PFSK-1 (cell line): ENCODE results near the gene TCERG1.

ENCODE experiments used
- FOXP2 ChIP-seq: optimal IDR thresholded peaks from 2 replicates; pipeline ENCODE3; 2011; ENCODE audit warnings: borderline replicate concordance, control low read depth, inconsistent platforms; ENCODE audit not compliant: insufficient read depth; ENCODE audit errors: extremely low read length, extremely low read depth
- POLR2AphosphoS5 ChIP-seq: IDR thresholded peaks from 2 replicates; pipeline ENCODE4 v1.6.1; 2012; ENCODE audit warnings: low read depth, mild to moderate bottlenecking, control low read depth, low read length, moderate library complexity
- SIN3A ChIP-seq: IDR thresholded peaks from 2 replicates; pipeline ENCODE4 v1.6.1; 2012; ENCODE audit warnings: mild to moderate bottlenecking, low read length, moderate library complexity, borderline replicate concordance; ENCODE audit not compliant: insufficient read depth
- TAF1 ChIP-seq: IDR thresholded peaks from 2 replicates; pipeline ENCODE4 v1.6.1; 2012; ENCODE audit warnings: low read length, control low read depth, borderline replicate concordance; ENCODE audit not compliant: insufficient read depth
- TF ChIP-seq, protein P1 (sequence below), 2 experiments: IDR thresholded peaks; 2 replicates each; pipeline versions ENCODE4 v1.6.1 to v1.8.0; 2011 to 2012; ENCODE audit warnings: low read depth in 2 of 2, low read length in 2 of 2, control low read depth in 1 of 2, inconsistent platforms in 1 of 2, mild to moderate bottlenecking in 1 of 2, moderate library complexity in 1 of 2; ENCODE audit not compliant: insufficient read depth in 1 of 2

TCERG1 gene

DNA sequence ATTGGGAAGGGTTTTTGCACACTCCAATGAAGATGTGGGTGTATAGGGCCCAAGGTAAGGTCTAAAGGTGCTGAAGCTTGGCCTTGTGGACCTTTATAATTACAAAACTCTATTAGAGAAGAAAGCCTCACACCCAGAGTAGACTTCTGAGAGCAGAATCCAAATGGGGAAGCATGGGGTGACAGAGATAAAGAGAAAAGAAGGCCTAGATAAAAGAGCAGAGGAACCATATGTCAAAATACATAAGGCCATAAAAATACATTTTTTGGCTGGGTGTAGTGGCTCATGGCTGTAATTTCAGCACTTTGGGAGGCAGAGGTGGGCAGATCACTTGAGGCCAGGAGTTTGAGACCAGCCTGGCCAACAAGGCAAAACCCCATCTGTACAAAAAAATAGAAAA is 27.4 kb upstream of the TCERG1 start:
- TF ChIP-seq SIN3A (no peak), FOXP2 (no peak), TAF1 (no peak), POLR2AphosphoS5 (no peak)
- TF ChIP-seq, protein P1, sequence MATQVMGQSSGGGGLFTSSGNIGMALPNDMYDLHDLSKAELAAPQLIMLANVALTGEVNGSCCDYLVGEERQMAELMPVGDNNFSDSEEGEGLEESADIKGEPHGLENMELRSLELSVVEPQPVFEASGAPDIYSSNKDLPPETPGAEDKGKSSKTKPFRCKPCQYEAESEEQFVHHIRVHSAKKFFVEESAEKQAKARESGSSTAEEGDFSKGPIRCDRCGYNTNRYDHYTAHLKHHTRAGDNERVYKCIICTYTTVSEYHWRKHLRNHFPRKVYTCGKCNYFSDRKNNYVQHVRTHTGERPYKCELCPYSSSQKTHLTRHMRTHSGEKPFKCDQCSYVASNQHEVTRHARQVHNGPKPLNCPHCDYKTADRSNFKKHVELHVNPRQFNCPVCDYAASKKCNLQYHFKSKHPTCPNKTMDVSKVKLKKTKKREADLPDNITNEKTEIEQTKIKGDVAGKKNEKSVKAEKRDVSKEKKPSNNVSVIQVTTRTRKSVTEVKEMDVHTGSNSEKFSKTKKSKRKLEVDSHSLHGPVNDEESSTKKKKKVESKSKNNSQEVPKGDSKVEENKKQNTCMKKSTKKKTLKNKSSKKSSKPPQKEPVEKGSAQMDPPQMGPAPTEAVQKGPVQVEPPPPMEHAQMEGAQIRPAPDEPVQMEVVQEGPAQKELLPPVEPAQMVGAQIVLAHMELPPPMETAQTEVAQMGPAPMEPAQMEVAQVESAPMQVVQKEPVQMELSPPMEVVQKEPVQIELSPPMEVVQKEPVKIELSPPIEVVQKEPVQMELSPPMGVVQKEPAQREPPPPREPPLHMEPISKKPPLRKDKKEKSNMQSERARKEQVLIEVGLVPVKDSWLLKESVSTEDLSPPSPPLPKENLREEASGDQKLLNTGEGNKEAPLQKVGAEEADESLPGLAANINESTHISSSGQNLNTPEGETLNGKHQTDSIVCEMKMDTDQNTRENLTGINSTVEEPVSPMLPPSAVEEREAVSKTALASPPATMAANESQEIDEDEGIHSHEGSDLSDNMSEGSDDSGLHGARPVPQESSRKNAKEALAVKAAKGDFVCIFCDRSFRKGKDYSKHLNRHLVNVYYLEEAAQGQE (IDR thresholded peaks at IDR 0.05; ENCODE audit: insufficient read depth in 1 of 2, low read depth in 2 of 2, low read length in 2 of 2): no peak

DNA sequence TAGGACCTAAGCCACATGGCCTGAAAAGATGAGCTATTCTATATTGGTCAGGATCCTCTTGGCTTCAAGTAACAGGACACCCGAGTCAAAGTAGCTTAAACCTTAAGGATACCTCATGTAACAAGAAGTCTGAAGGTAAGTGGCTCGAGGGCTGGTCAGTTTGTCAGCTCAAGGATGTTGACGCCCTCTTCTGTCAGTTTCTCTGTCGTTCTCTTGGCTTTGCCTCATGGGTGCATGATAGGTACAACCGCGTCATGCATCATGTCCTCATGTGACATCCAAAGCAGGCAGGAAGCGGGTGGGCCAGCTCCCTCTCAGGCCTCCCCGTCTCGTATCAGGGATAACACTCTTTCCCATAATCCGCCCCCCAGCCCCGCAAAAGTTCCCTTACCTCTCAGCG is 22.1 kb upstream of the TCERG1 start:
- TF ChIP-seq, protein P1 (IDR thresholded peaks at IDR 0.05; ENCODE audit: insufficient read depth in 1 of 2, low read depth in 2 of 2, low read length in 2 of 2): no peak
- TF ChIP-seq SIN3A: no peak
- no peak for TF ChIP-seq POLR2AphosphoS5
- no peak for TF ChIP-seq TAF1
- no peak for TF ChIP-seq FOXP2

DNA sequence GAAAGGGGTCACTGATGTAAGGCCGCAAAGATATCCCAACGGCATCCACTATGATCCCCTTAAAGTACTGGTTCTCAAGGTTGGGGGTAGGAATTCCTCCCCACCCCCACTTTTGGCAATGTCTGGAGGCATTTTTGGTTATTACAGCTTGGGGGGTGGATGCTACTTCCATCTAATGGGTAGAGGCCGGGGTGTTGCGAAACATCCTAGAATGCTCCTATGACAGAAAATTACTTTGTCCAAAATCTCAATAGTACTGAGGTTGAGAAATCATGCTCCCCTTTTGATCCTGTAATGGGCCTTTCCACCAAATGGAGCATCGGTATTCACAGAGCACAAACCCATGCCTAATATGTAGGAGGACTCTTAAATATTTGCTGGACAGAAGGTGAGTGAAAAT is 20.8 kb upstream of the TCERG1 start:
- no peak for TF ChIP-seq SIN3A
- no peak for TF ChIP-seq FOXP2
- no peak for TF ChIP-seq POLR2AphosphoS5
- TF ChIP-seq TAF1: no peak
- TF ChIP-seq, protein P1 (IDR thresholded peaks at IDR 0.05; ENCODE audit: insufficient read depth in 1 of 2, low read depth in 2 of 2, low read length in 2 of 2): no peak

DNA sequence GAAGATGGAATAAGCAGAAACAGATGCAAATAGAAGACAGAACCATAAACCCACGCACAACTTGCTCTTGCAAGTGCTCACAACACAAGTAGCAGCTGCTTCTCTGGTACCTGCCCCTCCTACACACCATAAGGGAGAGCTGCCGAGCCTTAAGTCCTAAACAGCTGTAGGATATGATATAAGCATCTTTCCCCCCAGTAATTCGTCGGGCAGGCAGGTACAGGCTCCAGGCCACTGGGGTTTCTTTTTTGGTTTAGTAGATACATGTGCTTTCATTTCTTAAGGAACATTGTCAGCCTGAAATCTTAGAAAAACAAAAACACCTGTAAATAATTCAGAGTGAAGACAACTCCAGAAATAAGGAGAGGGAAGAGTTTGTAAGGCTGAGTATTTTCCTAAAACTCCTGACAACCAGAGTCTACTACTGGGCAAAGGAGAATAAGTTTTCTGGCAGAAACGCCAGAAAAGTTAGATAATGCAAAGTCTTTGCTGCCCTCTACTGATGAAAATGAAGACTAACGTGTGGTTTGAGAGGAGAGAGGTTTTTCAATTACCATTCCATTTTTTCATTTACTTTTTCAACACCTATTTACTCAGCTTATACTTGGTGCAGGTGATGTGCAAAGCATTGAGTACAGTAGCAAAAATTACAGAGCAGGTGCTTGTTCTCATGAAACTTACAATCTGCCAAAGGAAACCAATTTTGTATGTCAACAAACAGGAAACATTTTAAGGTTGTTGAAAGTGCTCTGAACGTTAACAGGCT is 20.1 kb upstream of the TCERG1 start:
- TF ChIP-seq TAF1 (no peak), SIN3A (no peak), FOXP2 (no peak), POLR2AphosphoS5 (no peak)
- TF ChIP-seq, protein P1 (IDR thresholded peaks at IDR 0.05; ENCODE audit: insufficient read depth in 1 of 2, low read depth in 2 of 2, low read length in 2 of 2): no peak
